HepG2 (cell line): ENCODE measurements around the gene NOTCH2. TPM values are rescaled to one million over a fixed set of nuclear protein-coding genes. Genes with fewer than 3 reads are reported as not detected.

ENCODE experiments used
- ATAC-seq: fragments of 200-7000 bp; cut with Tn5 transposase; 3 replicates; pipeline ENCODE4 v1.9.1; 2020; ENCODE audit warnings: mild to moderate bottlenecking, moderate library complexity
- BruUV-seq: library from RNA; stranded (reverse); fragments of 400-500 nt; replicated peaks from 2 replicates; lab custom pipeline; 2021; lab: Mats Ljungman, UMichigan
- CTCF ChIA-PET: fragments of 300-600 bp; formaldehyde crosslinking; extraction: SDS; loops from one replicate; lab custom pipeline; 2021; ENCODE audit warnings: low total read pairs, inconsistent platforms, low intra/inter-chr PET ratio; lab: Yijun Ruan, JAX
- POLR2A ChIA-PET: fragments of 350-600 bp; sonication (Branson Sonifier 250); formaldehyde crosslinking; loops from one replicate; lab custom pipeline; 2020; ENCODE audit warnings: antibody characterized with exemption, inconsistent platforms; lab: Yijun Ruan, JAX
- DNase-seq: peaks from one replicate; pipeline ENCODE4 v3.0.0-alpha.2; 2015; ENCODE audit warnings: low spot score
- FAIRE-seq: peaks from 3 replicates; lab custom pipeline; 2011; peaks lifted over from hg19 to GRCh38; lab: Jason Lieb, UNC
- H2AFZ ChIP-seq: one replicate; pipeline ENCODE4 v1.6.1; 2011; ENCODE audit warnings: low read length, inconsistent platforms
- H3K27ac ChIP-seq: fragments of 300-600 bp; 3 replicates; pipeline ENCODE4 v1.8.0; 2011; ENCODE audit warnings: mixed run types, mild to moderate bottlenecking, mixed read lengths, low read length, inconsistent platforms; ENCODE audit not compliant: insufficient read depth; ENCODE audit errors: extremely low read length
- H3K27me3 ChIP-seq, 2 experiments: fragments of 200-600 bp in 1 of 2; 2 replicates in 1 of 2; 3 replicates in 1 of 2; pipeline versions ENCODE4 v1.6.0 to v1.8.0; 2011; ENCODE audit warnings: low read length in 2 of 2, mild to moderate bottlenecking in 2 of 2, moderate library complexity in 2 of 2, inconsistent platforms in 1 of 2; ENCODE audit not compliant: insufficient read depth in 2 of 2, control insufficient read depth in 1 of 2
- H3K36me3 ChIP-seq, 2 experiments: fragments of 200-600 bp in 1 of 2; replicated peaks in 1 of 2; 2 replicates in 1 of 2; 3 replicates in 1 of 2; pipeline versions ENCODE4 v1.5.1 to v1.8.0; 2011; ENCODE audit warnings: low read length in 2 of 2, inconsistent platforms in 1 of 2; ENCODE audit not compliant: insufficient read depth in 2 of 2, control insufficient read depth in 1 of 2
- H3K4me1 ChIP-seq: 2 replicates; pipeline ENCODE4 v1.5.1; 2012; ENCODE audit warnings: low read length, inconsistent platforms; ENCODE audit not compliant: insufficient read depth
- H3K4me2 ChIP-seq: 2 replicates; pipeline ENCODE4 v1.6.0; 2011; ENCODE audit warnings: low read depth, low read length, inconsistent platforms
- H3K4me3 ChIP-seq, 3 experiments: fragments of 200-600 bp in 1 of 3; sonication (generic), shearing (Covaris generic) in 1 of 3; replicated peaks in 1 of 3; 2 replicates each; pipeline ENCODE4 v1.5.1; 2011 to 2016; ENCODE audit warnings: low read length in 3 of 3, inconsistent platforms in 2 of 3, low read depth in 2 of 3, mild to moderate bottlenecking in 2 of 3, control low read depth in 1 of 3, mixed read lengths in 1 of 3; ENCODE audit not compliant: insufficient read depth in 1 of 3
- H3K79me2 ChIP-seq: one replicate; pipeline ENCODE4 v1.6.1; 2011; ENCODE audit warnings: low read length, inconsistent platforms; ENCODE audit not compliant: insufficient read depth
- H3K9ac ChIP-seq: 2 replicates; pipeline ENCODE4 v1.6.0; 2011; ENCODE audit warnings: mild to moderate bottlenecking, low read depth, low read length, inconsistent platforms; ENCODE audit not compliant: insufficient read depth
- H3K9me3 ChIP-seq: 2 replicates; pipeline ENCODE4 v1.5.1; 2012; ENCODE audit warnings: mild to moderate bottlenecking, low read length
- H4K20me1 ChIP-seq: 2 replicates; pipeline ENCODE4 v1.6.0; 2011; ENCODE audit warnings: inconsistent platforms, mild to moderate bottlenecking, low read length, moderate library complexity; ENCODE audit not compliant: insufficient read depth
- FOXO1 ChIP-seq: sonication (generic); formaldehyde crosslinking; IDR thresholded peaks from 2 replicates; pipeline ENCODE4 v1.4.0; 2020; ENCODE audit warnings: missing genetic modification reagents
- KDM6A ChIP-seq: IDR thresholded peaks from 2 replicates; pipeline ENCODE4 v1.6.1; 2016; ENCODE audit warnings: low read depth
- MAFF ChIP-seq: IDR thresholded peaks from 2 replicates; pipeline ENCODE4 v1.6.1; 2011; ENCODE audit warnings: low read depth, low read length, improper control_type of control experiment
- MAFK ChIP-seq, 2 experiments: IDR thresholded peaks in 1 of 2; conservative IDR thresholded peaks in 1 of 2; 2 replicates each; pipeline ENCODE4 v1.6.1; 2011; ENCODE audit warnings: improper control_type of control experiment in 2 of 2, low read length in 2 of 2
- NFATC3 ChIP-seq: sonication (generic); formaldehyde crosslinking; IDR thresholded peaks from 2 replicates; pipeline ENCODE4 v1.5.1; 2020; ENCODE audit warnings: mild to moderate bottlenecking, missing genetic modification reagents
- NFE2L2 ChIP-seq: fragments of 150-350 bp; IDR thresholded peaks from 2 replicates; pipeline ENCODE4 v1.6.1; 2014; ENCODE audit warnings: low read length
- SNRNP70 ChIP-seq: fragments of 200-400 bp; formaldehyde crosslinking; IDR thresholded peaks from 2 replicates; pipeline ENCODE4 v1.6.1; 2017; ENCODE audit warnings: mild to moderate bottlenecking, low read depth, low read length, moderate library complexity
- ZNF720 ChIP-seq: sonication (generic); formaldehyde crosslinking; IDR thresholded peaks from 2 replicates; pipeline ENCODE4 v1.4.0; 2020; ENCODE audit warnings: missing genetic modification reagents
- ZNF749 ChIP-seq: sonication (generic); formaldehyde crosslinking; IDR thresholded peaks from 2 replicates; pipeline ENCODE4 v1.8.0; 2022; ENCODE audit warnings: mild to moderate bottlenecking, missing genetic modification reagents, moderate library complexity, borderline replicate concordance
- ZNF816 ChIP-seq: sonication (generic); formaldehyde crosslinking; IDR thresholded peaks from 2 replicates; pipeline ENCODE4 v1.8.0; 2022; ENCODE audit warnings: missing genetic modification reagents, mild to moderate bottlenecking, borderline replicate concordance
- ZNF83 ChIP-seq: sonication (generic); formaldehyde crosslinking; IDR thresholded peaks from 2 replicates; pipeline ENCODE4 v1.4.0; 2020; ENCODE audit warnings: missing genetic modification reagents, mild to moderate bottlenecking, borderline replicate concordance
- WGBS: methylation state at CpG from one replicate; pipeline ENCODE4 v1.1.6; 2017; ENCODE audit warnings: low lambda C conversion rate; 5-methylcytosine and 5-hydroxymethylcytosine counted together
- in situ Hi-C: cut with HindIII; loops from 2 replicates; pipeline ENCODE4 v1.10.0; 2017; ENCODE audit warnings: low pct_unique_long_range_greater_than_20kb; ENCODE audit not compliant: extremely low pct_ligation_motif_present
- intact Hi-C: fragments of 100-400 bp; cut with micrococcal nuclease; formaldehyde crosslinking; loops from one replicate; pipeline ENCODE4 v1.10.0; 2022; ENCODE audit not compliant: unreplicated experiment
- polyA plus RNA-seq, 8 experiments: library from polyadenylated mRNA; depleted of rRNA in 3 of 8; stranded (reverse) in 7 of 8; unstranded in 1 of 8; fragments of >200 nt; fragmentation: Illumina TruSeq in 4 of 8; extraction: Trizol in 4 of 8; gene quantifications; 2 replicates each; pipeline versions ENCODE4 v1.2.1 to v1.2.3, GENCODE V29; 2011 to 2016; ENCODE audit warnings: low read depth in 4 of 8, missing spikeins in 1 of 8, mixed read lengths in 1 of 8; ENCODE audit not compliant: insufficient read depth in 1 of 8
- total RNA-seq, 5 experiments: library from RNA; depleted of rRNA; stranded (reverse); fragments of >200 nt; fragmentation: Illumina TruSeq; extraction: Trizol; gene quantifications; 2 replicates each; pipeline ENCODE4 v1.2.3, GENCODE V29; 2016; ENCODE audit warnings: low read depth in 1 of 5
- TF ChIP-seq, protein P1 (sequence below): sonication (generic); formaldehyde crosslinking; conservative IDR thresholded peaks from 2 replicates; pipeline ENCODE4 v1.4.0; 2020; ENCODE audit warnings: missing genetic modification reagents
- TF ChIP-seq, protein P2 (sequence below): IDR thresholded peaks from 2 replicates; pipeline ENCODE4 v1.6.1; 2012; ENCODE audit warnings: low read depth, low read length, improper control_type of control experiment

The NOTCH2 gene
- total and polyA plus RNA-seq, 2 of the 13 experiments (the other 11 are each of a cell fraction or from before 2014, with no cell fraction given): 4.0 to 11.4 TPM

DNA sequence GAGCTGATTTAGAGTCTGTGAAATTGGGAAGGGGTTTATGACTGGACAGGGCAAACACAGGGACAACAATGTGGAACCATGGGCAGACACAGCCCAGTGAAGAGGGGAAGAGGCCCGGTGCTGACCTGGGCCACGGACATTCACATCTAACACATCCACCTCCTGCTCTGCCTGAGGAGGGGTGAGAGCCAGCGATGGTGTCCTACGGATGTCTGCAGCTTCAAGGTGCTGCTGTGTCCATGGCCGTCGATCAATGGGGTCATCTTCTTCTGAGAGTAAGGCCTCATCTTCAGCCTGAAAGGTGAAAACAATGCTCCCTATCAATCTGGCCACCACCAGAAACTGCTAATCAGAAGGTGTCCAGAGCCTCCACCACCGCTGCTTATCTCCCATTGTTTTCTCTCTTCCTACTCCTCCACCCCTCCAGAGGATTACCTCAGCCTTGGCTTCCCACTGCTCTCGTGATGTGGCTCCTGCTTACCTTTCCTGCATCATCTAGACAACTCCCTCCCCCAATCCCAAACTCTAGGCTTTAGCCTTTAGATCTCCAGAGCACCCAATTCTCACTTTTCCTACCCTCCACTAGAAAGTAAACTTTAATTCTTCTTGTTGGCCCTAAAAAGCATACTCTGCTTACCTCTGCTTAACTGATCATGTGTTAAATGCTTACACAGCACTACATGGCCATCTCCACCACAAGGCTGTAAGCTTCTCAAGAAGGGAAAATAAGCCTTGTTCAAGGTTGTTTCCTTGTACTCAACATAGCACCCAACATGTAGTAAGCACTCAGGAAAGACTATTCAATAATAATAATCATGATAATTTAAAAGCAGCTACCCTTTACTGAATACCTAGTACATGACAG, 149.1 kb downstream of the NOTCH2 start:
- intact Hi-C loops: no loop called here
- Histone ChIP-seq H3K4me2 (no peak overlapping the region), H3K36me3 (peaks cover 15 to 38% of the 10 kb centered on the region in 2 experiments; a peak in 3 of 5 replicates), H3K27ac (no peak overlapping the region), H3K9ac (no peak overlapping the region), H3K4me3 (no peak overlapping the region), H4K20me1 (no peaks in the 10 kb centered on the region), H3K9me3 (no peaks in the 10 kb centered on the region), H3K79me2 (no peaks in the 10 kb centered on the region), H3K4me1 (no peaks in the 10 kb centered on the region), H3K27me3 (no peaks in the 10 kb centered on the region), H2AFZ (no peak overlapping the region)
- CTCF ChIA-PET: no interaction called here
- FAIRE-seq (no peak), DNase-seq (no peak), ATAC-seq (no peak)
- POLR2A ChIA-PET: no interaction called here
- 99% methylated on average over 5 of the region's 8 CpGs for WGBS
- BruUV-seq: no TSS peak
- in situ Hi-C loops: no loop called here
- TF ChIP-seq NFATC3 (CRISPR knock-in tag) (no peak), MAFF (peak; percentile 29; the same call in 1 of the 2 replicates), MAFK (conservative IDR thresholded peaks at IDR 0.05 in 1 of 2, IDR thresholded peaks at IDR 0.05 in 1 of 2; ENCODE audit: low read length in 2 of 2) (peak; percentile 46 to 65; a peak in 3 of 4 replicates)
- TF ChIP-seq, all 625 proteins: peak for 2

DNA sequence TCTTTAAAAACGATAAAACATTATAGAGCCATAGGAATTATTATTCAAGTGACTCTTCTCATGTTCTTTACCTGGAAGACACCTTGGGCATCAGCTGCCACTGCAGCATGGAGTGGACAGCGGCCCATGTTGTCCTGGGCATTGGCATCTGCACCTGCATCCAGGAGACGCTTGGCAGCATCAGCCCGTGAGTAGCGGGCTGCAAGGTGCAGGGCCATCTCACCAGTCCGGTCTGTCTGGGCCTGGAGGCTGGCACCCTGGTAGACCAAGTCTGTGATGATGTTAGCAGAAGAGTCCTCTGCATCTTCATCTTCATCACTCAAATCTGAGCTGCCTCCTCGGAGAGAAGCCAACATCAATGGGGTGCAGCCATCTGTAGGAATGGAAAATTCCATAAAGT, 150.2 kb downstream of the NOTCH2 start:
- Histone ChIP-seq H2AFZ (no peak overlapping the region), H3K27me3 (no peaks in the 10 kb centered on the region), H3K36me3 (peaks cover 13 to 34% of the 10 kb centered on the region in 2 experiments; a peak in 3 of 5 replicates), H3K4me3 (no peak overlapping the region), H4K20me1 (no peaks in the 10 kb centered on the region), H3K27ac (no peak overlapping the region), H3K9ac (no peak overlapping the region), H3K4me1 (no peaks in the 10 kb centered on the region), H3K4me2 (no peak overlapping the region), H3K79me2 (no peaks in the 10 kb centered on the region), H3K9me3 (no peaks in the 10 kb centered on the region)
- ATAC-seq: no peak
- CTCF ChIA-PET: no interaction called here
- DNase-seq: no peak
- FAIRE-seq: no peak
- no TSS peak for BruUV-seq
- intact Hi-C loops (no loop called here), in situ Hi-C loops (no loop called here)
- 91% methylated on average over 4 of the region's 7 CpGs for WGBS
- POLR2A ChIA-PET: no interaction called here
- TF ChIP-seq SNRNP70 (no peak), KDM6A (CRISPR knock-in tag) (no peak), ZNF83 (CRISPR knock-in tag) (no peak), NFE2L2 (no peak), FOXO1 (CRISPR knock-in tag) (no peak), ZNF720 (CRISPR knock-in tag) (no peak), ZNF816 (CRISPR knock-in tag) (no peak), ZNF749 (CRISPR knock-in tag) (no peak)
- TF ChIP-seq, protein P1, sequence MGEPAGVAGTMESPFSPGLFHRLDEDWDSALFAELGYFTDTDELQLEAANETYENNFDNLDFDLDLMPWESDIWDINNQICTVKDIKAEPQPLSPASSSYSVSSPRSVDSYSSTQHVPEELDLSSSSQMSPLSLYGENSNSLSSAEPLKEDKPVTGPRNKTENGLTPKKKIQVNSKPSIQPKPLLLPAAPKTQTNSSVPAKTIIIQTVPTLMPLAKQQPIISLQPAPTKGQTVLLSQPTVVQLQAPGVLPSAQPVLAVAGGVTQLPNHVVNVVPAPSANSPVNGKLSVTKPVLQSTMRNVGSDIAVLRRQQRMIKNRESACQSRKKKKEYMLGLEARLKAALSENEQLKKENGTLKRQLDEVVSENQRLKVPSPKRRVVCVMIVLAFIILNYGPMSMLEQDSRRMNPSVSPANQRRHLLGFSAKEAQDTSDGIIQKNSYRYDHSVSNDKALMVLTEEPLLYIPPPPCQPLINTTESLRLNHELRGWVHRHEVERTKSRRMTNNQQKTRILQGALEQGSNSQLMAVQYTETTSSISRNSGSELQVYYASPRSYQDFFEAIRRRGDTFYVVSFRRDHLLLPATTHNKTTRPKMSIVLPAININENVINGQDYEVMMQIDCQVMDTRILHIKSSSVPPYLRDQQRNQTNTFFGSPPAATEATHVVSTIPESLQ (CRISPR knock-in tag): no peak
- TF ChIP-seq, protein P2, sequence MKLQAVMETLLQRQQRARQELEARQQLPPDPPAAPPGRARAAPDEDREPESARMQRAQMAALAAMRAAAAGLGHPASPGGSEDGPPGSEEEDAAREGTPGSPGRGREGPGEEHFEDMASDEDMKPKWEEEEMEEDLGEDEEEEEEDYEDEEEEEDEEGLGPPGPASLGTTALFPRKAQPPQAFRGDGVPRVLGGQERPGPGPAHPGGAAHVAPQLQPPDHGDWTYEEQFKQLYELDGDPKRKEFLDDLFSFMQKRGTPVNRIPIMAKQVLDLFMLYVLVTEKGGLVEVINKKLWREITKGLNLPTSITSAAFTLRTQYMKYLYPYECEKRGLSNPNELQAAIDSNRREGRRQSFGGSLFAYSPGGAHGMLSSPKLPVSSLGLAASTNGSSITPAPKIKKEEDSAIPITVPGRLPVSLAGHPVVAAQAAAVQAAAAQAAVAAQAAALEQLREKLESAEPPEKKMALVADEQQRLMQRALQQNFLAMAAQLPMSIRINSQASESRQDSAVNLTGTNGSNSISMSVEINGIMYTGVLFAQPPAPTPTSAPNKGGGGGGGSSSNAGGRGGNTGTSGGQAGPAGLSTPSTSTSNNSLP: no peak
